ENCODE results near the gene PLCL2. TPM values are rescaled to one million over a fixed set of nuclear protein-coding genes. Genes with fewer than 3 reads are reported as not detected.

Gene PLCL2
- total RNA-seq, 1 experiment from 2014 or later: 0.92 TPM

DNA sequence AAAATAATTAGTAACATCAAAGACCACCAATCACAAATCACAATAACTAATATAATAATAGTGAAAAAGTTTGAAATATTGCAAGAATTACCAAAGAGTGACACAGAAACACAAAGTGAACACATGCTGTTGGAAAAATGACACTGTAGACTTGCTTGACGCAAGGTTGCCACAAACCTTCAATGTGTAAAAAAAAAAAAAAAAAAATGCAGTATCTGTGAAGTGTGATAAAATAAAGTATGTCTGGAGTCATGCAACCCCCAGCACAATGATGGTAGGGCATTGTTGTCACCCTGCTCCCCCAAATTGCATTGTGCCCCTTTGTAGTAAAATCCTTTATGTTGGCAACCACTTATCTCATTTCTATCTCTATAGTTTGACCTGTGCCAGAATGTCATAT is 190.6 kb downstream of the PLCL2 start:
- Histone ChIP-seq H3K27ac (ENCODE audit: low read depth, low read length, poor library complexity, severe bottlenecking) (no peak overlapping the region), H3K36me3 (ENCODE audit: insufficient read depth, low read length, poor library complexity, severe bottlenecking) (no peaks in the 10 kb centered on the region), H3K9me3 (ENCODE audit: low read depth, low read length, poor library complexity, severe bottlenecking) (no peaks in the 10 kb centered on the region), H3K27me3 (replicated peaks; ENCODE audit: insufficient read depth, low read depth, low read length, poor library complexity) (no peaks in the 10 kb centered on the region), H3K4me3 (ENCODE audit: low read depth, low read length, poor library complexity, severe bottlenecking) (no peak overlapping the region), H3K4me1 (ENCODE audit: insufficient read depth, low read length, poor library complexity, severe bottlenecking) (peaks cover 2% of the 10 kb centered on the region)
- intact Hi-C loops (cut with micrococcal nuclease; ENCODE audit: unreplicated experiment): no loop called here
- no peak for DNase-seq (ENCODE audit: low spot score)
- CTCF ChIA-PET: no interaction called here
- no TSS peak for BruUV-seq (replicated peaks)
- TF ChIP-seq, protein P1, sequence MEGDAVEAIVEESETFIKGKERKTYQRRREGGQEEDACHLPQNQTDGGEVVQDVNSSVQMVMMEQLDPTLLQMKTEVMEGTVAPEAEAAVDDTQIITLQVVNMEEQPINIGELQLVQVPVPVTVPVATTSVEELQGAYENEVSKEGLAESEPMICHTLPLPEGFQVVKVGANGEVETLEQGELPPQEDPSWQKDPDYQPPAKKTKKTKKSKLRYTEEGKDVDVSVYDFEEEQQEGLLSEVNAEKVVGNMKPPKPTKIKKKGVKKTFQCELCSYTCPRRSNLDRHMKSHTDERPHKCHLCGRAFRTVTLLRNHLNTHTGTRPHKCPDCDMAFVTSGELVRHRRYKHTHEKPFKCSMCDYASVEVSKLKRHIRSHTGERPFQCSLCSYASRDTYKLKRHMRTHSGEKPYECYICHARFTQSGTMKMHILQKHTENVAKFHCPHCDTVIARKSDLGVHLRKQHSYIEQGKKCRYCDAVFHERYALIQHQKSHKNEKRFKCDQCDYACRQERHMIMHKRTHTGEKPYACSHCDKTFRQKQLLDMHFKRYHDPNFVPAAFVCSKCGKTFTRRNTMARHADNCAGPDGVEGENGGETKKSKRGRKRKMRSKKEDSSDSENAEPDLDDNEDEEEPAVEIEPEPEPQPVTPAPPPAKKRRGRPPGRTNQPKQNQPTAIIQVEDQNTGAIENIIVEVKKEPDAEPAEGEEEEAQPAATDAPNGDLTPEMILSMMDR (conservative IDR thresholded peaks at IDR 0.05; ENCODE audit: low read depth, low read length): no peak
- TF ChIP-seq EZH2 (IDR thresholded peaks at IDR 0.05; ENCODE audit: borderline replicate concordance, low read depth, low read length, poor library complexity, severe bottlenecking): no peak
- POLR2A ChIA-PET (ENCODE audit: low non-redundant PET): no interaction called here

GRCh38 chr3:17075907-17076306 is 191.2 kb downstream of the PLCL2 start:
- intact Hi-C loops (cut with micrococcal nuclease; ENCODE audit: unreplicated experiment): no loop called here
- H3K27ac ChIP-seq (ENCODE audit: low read depth, low read length, poor library complexity, severe bottlenecking): no peak overlapping the region
- no peaks in the 10 kb centered on the region for H3K27me3 ChIP-seq (replicated peaks; ENCODE audit: insufficient read depth, low read depth, low read length, poor library complexity)
- H3K9me3 ChIP-seq (ENCODE audit: low read depth, low read length, poor library complexity, severe bottlenecking): no peaks in the 10 kb centered on the region
- H3K4me1 ChIP-seq (ENCODE audit: insufficient read depth, low read length, poor library complexity, severe bottlenecking): no peaks in the 10 kb centered on the region
- POLR2A ChIA-PET (ENCODE audit: low non-redundant PET): no interaction called here
- H3K36me3 ChIP-seq (ENCODE audit: insufficient read depth, low read length, poor library complexity, severe bottlenecking): no peaks in the 10 kb centered on the region
- no TSS peak for BruUV-seq (replicated peaks)
- H3K4me3 ChIP-seq (ENCODE audit: low read depth, low read length, poor library complexity, severe bottlenecking): no peak overlapping the region
- no peak for DNase-seq (ENCODE audit: low spot score)
- TF ChIP-seq, protein P1 (conservative IDR thresholded peaks at IDR 0.05; ENCODE audit: low read depth, low read length): no peak
- TF ChIP-seq EZH2 (IDR thresholded peaks at IDR 0.05; ENCODE audit: borderline replicate concordance, low read depth, low read length, poor library complexity, severe bottlenecking): no peak
- CTCF ChIA-PET: no interaction called here

DNA sequence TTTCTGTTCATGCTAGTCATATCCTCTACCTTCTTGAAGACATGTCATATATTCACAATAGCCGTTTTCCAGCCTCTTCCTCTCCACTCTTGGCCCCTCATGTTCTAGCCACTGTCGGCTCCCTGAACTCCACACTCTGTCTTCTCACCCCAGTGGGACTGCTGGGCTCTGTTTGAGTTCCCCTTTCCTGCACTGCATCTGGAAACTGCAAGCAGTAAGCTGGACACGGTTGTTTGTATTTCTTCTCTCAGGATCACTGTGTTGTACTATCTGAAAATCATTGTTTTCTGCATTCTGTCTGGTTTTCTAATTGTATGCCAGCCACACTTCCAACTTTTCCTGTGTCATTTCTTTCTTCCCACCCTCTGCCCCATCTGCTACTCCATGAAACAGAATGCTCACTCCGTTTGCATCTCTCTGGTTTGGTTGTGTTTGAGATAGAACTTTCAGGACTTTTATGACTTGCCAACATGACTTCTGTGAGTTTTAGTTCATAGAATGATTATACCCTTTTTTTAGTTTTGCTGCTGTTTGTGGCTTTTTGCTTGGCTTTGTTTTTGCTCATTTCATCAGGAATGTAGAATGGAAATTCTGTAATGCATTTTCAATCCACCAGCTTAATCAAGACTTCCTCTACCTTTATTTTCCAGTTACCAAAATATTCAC is 192.3 kb downstream of the PLCL2 start:
- Histone ChIP-seq H3K4me3 (ENCODE audit: low read depth, low read length, poor library complexity, severe bottlenecking) (no peak overlapping the region), H3K4me1 (ENCODE audit: insufficient read depth, low read length, poor library complexity, severe bottlenecking) (no peaks in the 10 kb centered on the region), H3K9me3 (ENCODE audit: low read depth, low read length, poor library complexity, severe bottlenecking) (no peaks in the 10 kb centered on the region), H3K36me3 (ENCODE audit: insufficient read depth, low read length, poor library complexity, severe bottlenecking) (no peaks in the 10 kb centered on the region), H3K27ac (ENCODE audit: low read depth, low read length, poor library complexity, severe bottlenecking) (no peak overlapping the region), H3K27me3 (replicated peaks; ENCODE audit: insufficient read depth, low read depth, low read length, poor library complexity) (no peaks in the 10 kb centered on the region)
- BruUV-seq (replicated peaks): no TSS peak
- intact Hi-C loops (cut with micrococcal nuclease; ENCODE audit: unreplicated experiment): no loop called here
- CTCF ChIA-PET: no interaction called here
- no peak for TF ChIP-seq EZH2 (IDR thresholded peaks at IDR 0.05; ENCODE audit: borderline replicate concordance, low read depth, low read length, poor library complexity, severe bottlenecking)
- TF ChIP-seq, protein P1 (conservative IDR thresholded peaks at IDR 0.05; ENCODE audit: low read depth, low read length): no peak
- no peak for DNase-seq (ENCODE audit: low spot score)
- POLR2A ChIA-PET (ENCODE audit: low non-redundant PET): no interaction called here
